HEK293 (cell line): ENCODE measurements around the gene ATAT1.

Experiments
- CTCF ChIA-PET: fragments of 350-600 bp; formaldehyde crosslinking; extraction: SDS; loops from one replicate; lab custom pipeline; 2021; ENCODE audit warnings: antibody characterized with exemption; lab: Yijun Ruan, JAX
- POLR2A ChIA-PET: fragments of 300-600 bp; formaldehyde crosslinking; extraction: SDS; loops from one replicate; lab custom pipeline; 2020; ENCODE audit warnings: antibody characterized with exemption, inconsistent platforms; lab: Yijun Ruan, JAX
- H3K27ac ChIP-seq: fragments of 200-500 bp; sonication (Bioruptor generic); 2 replicates; pipeline ENCODE4 v1.5.1; 2014; ENCODE audit warnings: low read depth, low read length, control low read depth, inconsistent platforms; ENCODE audit errors: extremely low read depth
- H3K36me3 ChIP-seq, 2 experiments: fragments of 200-500 bp in 1 of 2; sonication (Bioruptor generic) in 1 of 2; 1 replicate in 1 of 2; 2 replicates in 1 of 2; pipeline ENCODE4 v1.5.1; 2014 to 2017; ENCODE audit warnings: inconsistent platforms in 2 of 2, low read length in 2 of 2; ENCODE audit not compliant: control insufficient read depth in 2 of 2, insufficient read depth in 1 of 2
- H3K4me1 ChIP-seq: fragments of 200-500 bp; sonication (Bioruptor generic); 2 replicates; pipeline ENCODE4 v1.5.1; 2014; ENCODE audit warnings: mild to moderate bottlenecking, low read length, inconsistent platforms; ENCODE audit not compliant: control insufficient read depth, insufficient read depth
- H3K4me3 ChIP-seq: 2 replicates; pipeline ENCODE4 v1.5.1; 2011; ENCODE audit warnings: low read depth, mild to moderate bottlenecking, control low read depth, low read length, moderate library complexity
- H3K9me3 ChIP-seq: fragments of 200-500 bp; sonication (Bioruptor generic); 2 replicates; pipeline ENCODE4 v1.5.1; 2014; ENCODE audit warnings: low read depth, low read length, inconsistent platforms; ENCODE audit not compliant: control insufficient read depth, insufficient read depth
- EGR2 ChIP-seq: fragments of 450-650 bp; formaldehyde crosslinking; IDR thresholded peaks from 2 replicates; pipeline ENCODE4 v1.5.1; 2016; ENCODE audit warnings: low read depth, missing biosample characterization, missing genetic modification characterization
- FEZF1 ChIP-seq: fragments of 450-650 bp; formaldehyde crosslinking; IDR thresholded peaks from 2 replicates; pipeline ENCODE4 v1.5.1; 2016; ENCODE audit warnings: missing biosample characterization, missing genetic modification characterization
- GLI4 ChIP-seq: fragments of 450-650 bp; formaldehyde crosslinking; IDR thresholded peaks from 2 replicates; pipeline ENCODE4 v1.5.1; 2016; ENCODE audit warnings: missing biosample characterization, missing genetic modification characterization
- GLIS1 ChIP-seq: fragments of 450-650 bp; formaldehyde crosslinking; IDR thresholded peaks from 2 replicates; pipeline ENCODE4 v1.5.1; 2016; ENCODE audit warnings: missing biosample characterization, missing genetic modification characterization
- HOXC10 ChIP-seq: sonication (generic); formaldehyde crosslinking; IDR thresholded peaks from 2 replicates; pipeline ENCODE4 v1.8.1; 2023; ENCODE audit warnings: mild to moderate bottlenecking, missing genetic modification reagents
- TRIM28 ChIP-seq: IDR thresholded peaks from 2 replicates; pipeline ENCODE4 v1.6.1; 2011; ENCODE audit warnings: low read length, control low read depth, borderline replicate concordance
- ZBTB48 ChIP-seq: fragments of 450-650 bp; formaldehyde crosslinking; IDR thresholded peaks from 2 replicates; pipeline ENCODE4 v1.5.1; 2016; ENCODE audit warnings: missing biosample characterization, missing genetic modification characterization
- ZNF140 ChIP-seq: fragments of 450-650 bp; formaldehyde crosslinking; IDR thresholded peaks from 2 replicates; pipeline ENCODE4 v1.5.1; 2016; ENCODE audit warnings: missing biosample characterization, missing genetic modification characterization
- ZNF23 ChIP-seq: fragments of 450-650 bp; formaldehyde crosslinking; IDR thresholded peaks from 2 replicates; pipeline ENCODE4 v1.5.1; 2016; ENCODE audit warnings: missing biosample characterization, missing genetic modification characterization, borderline replicate concordance
- ZNF239 ChIP-seq: fragments of 450-650 bp; formaldehyde crosslinking; IDR thresholded peaks from 2 replicates; pipeline ENCODE4 v1.5.1; 2016; ENCODE audit warnings: missing biosample characterization, missing genetic modification characterization
- ZNF335 ChIP-seq: fragments of 450-650 bp; formaldehyde crosslinking; conservative IDR thresholded peaks from 2 replicates; pipeline ENCODE4 v1.5.1; 2016; ENCODE audit warnings: missing biosample characterization, missing genetic modification characterization
- ZNF394 ChIP-seq: fragments of 450-650 bp; formaldehyde crosslinking; IDR thresholded peaks from 2 replicates; pipeline ENCODE4 v1.5.1; 2016; ENCODE audit warnings: missing biosample characterization, missing genetic modification characterization, mild to moderate bottlenecking, moderate library complexity, borderline replicate concordance
- ZNF426 ChIP-seq: fragments of 450-650 bp; formaldehyde crosslinking; IDR thresholded peaks from 2 replicates; pipeline ENCODE4 v1.5.1; 2017; ENCODE audit warnings: missing biosample characterization, missing genetic modification characterization, mild to moderate bottlenecking, inconsistent platforms, moderate library complexity
- ZNF473 ChIP-seq: fragments of 450-650 bp; formaldehyde crosslinking; IDR thresholded peaks from 2 replicates; pipeline ENCODE4 v1.5.1; 2017; ENCODE audit warnings: missing biosample characterization, missing genetic modification characterization
- ZNF530 ChIP-seq: fragments of 450-650 bp; formaldehyde crosslinking; IDR thresholded peaks from 2 replicates; pipeline ENCODE4 v1.5.1; 2016; ENCODE audit warnings: low read depth, missing biosample characterization, missing genetic modification characterization
- ZNF544 ChIP-seq: fragments of 450-650 bp; formaldehyde crosslinking; IDR thresholded peaks from 2 replicates; pipeline ENCODE4 v1.5.0; 2017; ENCODE audit warnings: missing biosample characterization, missing genetic modification characterization
- ZNF626 ChIP-seq: fragments of 450-650 bp; sonication (Bioruptor Pico); formaldehyde crosslinking; IDR thresholded peaks from 2 replicates; pipeline ENCODE4 v1.5.1; 2018; ENCODE audit warnings: missing biosample characterization, missing genetic modification characterization, inconsistent platforms
- ZNF629 ChIP-seq: fragments of 450-650 bp; formaldehyde crosslinking; IDR thresholded peaks from 2 replicates; pipeline ENCODE4 v1.5.1; 2017; ENCODE audit warnings: missing biosample characterization, missing genetic modification characterization
- ZNF837 ChIP-seq: fragments of 450-650 bp; formaldehyde crosslinking; IDR thresholded peaks from 2 replicates; pipeline ENCODE4 v1.5.1; 2016; ENCODE audit warnings: missing biosample characterization, missing genetic modification characterization
- TF ChIP-seq, protein P1 (sequence below): fragments of 450-650 bp; formaldehyde crosslinking; optimal IDR thresholded peaks from 2 replicates; pipeline ENCODE3; 2016; ENCODE audit warnings: missing biosample characterization, mild to moderate bottlenecking, missing genetic modification characterization
- TF ChIP-seq, protein P2 (sequence below): fragments of 450-650 bp; formaldehyde crosslinking; IDR thresholded peaks from 2 replicates; pipeline ENCODE4 v1.5.1; 2016; ENCODE audit warnings: missing biosample characterization, missing genetic modification characterization
- TF ChIP-seq, protein P3 (sequence below): fragments of 450-650 bp; formaldehyde crosslinking; conservative IDR thresholded peaks from 2 replicates; pipeline ENCODE4 v1.5.1; 2016; ENCODE audit warnings: low read depth, missing biosample characterization, missing genetic modification characterization
- TF ChIP-seq, protein P4 (sequence below): fragments of 450-650 bp; formaldehyde crosslinking; IDR thresholded peaks from 2 replicates; pipeline ENCODE4 v1.5.1; 2016; ENCODE audit warnings: missing biosample characterization, missing genetic modification characterization
- TF ChIP-seq, protein P5 (sequence below): fragments of 450-650 bp; formaldehyde crosslinking; IDR thresholded peaks from 2 replicates; pipeline ENCODE4 v1.5.0; 2017; ENCODE audit warnings: missing biosample characterization, missing genetic modification characterization, borderline replicate concordance

The ATAT1 gene

DNA sequence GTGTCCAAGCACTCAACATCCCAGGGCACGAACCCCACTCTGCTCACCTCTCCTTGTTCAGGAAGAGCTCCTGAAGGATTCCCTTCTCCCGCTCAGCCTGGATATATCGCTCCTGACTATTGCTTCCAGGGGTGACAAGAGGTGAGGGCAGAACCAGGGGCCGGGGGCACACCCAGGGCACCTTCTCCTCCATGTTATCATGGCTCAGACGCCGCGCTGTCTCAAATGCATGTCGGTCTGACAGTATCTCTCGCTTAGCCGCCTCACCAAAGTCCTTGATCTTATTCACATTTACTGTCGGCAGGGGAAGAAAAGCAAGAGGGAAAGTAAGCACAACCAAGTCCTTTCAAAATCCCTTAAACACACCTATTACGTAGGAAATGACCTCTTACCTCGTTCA lies 22.7 kb upstream of the ATAT1 start (continued):
- TF ChIP-seq ZNF473 (tag by site-specific recombination): no peak
- TF ChIP-seq, protein P1, sequence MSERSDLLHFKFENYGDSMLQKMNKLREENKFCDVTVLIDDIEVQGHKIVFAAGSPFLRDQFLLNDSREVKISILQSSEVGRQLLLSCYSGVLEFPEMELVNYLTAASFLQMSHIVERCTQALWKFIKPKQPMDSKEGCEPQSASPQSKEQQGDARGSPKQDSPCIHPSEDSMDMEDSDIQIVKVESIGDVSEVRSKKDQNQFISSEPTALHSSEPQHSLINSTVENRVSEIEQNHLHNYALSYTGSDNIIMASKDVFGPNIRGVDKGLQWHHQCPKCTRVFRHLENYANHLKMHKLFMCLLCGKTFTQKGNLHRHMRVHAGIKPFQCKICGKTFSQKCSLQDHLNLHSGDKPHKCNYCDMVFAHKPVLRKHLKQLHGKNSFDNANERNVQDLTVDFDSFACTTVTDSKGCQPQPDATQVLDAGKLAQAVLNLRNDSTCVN (tag by site-specific recombination): no peak
- TF ChIP-seq EGR2 (tag by site-specific recombination): no peak
- no peak for TF ChIP-seq TRIM28
- TF ChIP-seq ZNF426 (tag by site-specific recombination): no peak
- TF ChIP-seq, protein P2, sequence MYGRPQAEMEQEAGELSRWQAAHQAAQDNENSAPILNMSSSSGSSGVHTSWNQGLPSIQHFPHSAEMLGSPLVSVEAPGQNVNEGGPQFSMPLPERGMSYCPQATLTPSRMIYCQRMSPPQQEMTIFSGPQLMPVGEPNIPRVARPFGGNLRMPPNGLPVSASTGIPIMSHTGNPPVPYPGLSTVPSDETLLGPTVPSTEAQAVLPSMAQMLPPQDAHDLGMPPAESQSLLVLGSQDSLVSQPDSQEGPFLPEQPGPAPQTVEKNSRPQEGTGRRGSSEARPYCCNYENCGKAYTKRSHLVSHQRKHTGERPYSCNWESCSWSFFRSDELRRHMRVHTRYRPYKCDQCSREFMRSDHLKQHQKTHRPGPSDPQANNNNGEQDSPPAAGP (tag by site-specific recombination): no peak

DNA sequence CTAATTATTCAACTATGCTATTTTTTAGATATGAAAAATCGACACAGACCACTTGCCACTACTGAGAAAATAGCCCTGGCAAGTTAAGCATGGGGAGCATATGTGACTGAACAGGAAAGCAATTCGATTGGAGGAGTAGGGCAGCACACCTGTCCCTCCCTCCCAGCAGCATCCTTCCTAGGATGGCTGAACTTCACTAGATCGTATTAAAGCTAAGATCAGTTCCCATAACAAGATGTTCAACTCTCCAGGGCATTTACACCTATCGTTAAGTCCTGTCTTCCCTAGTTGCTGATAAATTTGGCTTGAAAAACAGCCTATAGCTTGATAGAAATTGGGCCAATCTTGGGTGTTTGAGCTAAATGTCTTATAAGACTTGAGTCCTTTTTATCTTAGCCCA lies 16.6 kb upstream of the ATAT1 start:
- ChIA-PET POLR2A (interaction anchor here (0.9 to 1.9 kb wide), 5 partner anchors 11 to 63 kb away, joined by 3 to 25 read pairs (median 4); partner anchors contain the start of gene DHX16), CTCF (interaction anchor here (0.6 to 1.6 kb wide), 9 partner anchors 12 to 127 kb away, joined by 3 to 28 read pairs (median 3); no protein-coding TSS in a partner anchor)

More for the DNA sequence above, 16.6 kb upstream of the ATAT1 start:
- no peak overlapping the region for H3K27ac ChIP-seq
- TF ChIP-seq ZNF23 (tag by site-specific recombination): no peak
- no peak for TF ChIP-seq ZNF140
- TF ChIP-seq HOXC10 (CRISPR knock-in tag): no peak
- TF ChIP-seq, protein P3, sequence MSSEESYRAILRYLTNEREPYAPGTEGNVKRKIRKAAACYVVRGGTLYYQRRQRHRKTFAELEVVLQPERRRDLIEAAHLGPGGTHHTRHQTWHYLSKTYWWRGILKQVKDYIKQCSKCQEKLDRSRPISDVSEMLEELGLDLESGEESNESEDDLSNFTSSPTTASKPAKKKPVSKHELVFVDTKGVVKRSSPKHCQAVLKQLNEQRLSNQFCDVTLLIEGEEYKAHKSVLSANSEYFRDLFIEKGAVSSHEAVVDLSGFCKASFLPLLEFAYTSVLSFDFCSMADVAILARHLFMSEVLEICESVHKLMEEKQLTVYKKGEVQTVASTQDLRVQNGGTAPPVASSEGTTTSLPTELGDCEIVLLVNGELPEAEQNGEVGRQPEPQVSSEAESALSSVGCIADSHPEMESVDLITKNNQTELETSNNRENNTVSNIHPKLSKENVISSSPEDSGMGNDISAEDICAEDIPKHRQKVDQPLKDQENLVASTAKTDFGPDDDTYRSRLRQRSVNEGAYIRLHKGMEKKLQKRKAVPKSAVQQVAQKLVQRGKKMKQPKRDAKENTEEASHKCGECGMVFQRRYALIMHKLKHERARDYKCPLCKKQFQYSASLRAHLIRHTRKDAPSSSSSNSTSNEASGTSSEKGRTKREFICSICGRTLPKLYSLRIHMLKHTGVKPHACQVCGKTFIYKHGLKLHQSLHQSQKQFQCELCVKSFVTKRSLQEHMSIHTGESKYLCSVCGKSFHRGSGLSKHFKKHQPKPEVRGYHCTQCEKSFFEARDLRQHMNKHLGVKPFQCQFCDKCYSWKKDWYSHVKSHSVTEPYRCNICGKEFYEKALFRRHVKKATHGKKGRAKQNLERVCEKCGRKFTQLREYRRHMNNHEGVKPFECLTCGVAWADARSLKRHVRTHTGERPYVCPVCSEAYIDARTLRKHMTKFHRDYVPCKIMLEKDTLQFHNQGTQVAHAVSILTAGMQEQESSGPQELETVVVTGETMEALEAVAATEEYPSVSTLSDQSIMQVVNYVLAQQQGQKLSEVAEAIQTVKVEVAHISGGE (tag by site-specific recombination): no peak
- TF ChIP-seq ZNF335 (tag by site-specific recombination): no peak
- TF ChIP-seq ZBTB48 (tag by site-specific recombination): no peak
- no peak for TF ChIP-seq ZNF626
- TF ChIP-seq, protein P4, sequence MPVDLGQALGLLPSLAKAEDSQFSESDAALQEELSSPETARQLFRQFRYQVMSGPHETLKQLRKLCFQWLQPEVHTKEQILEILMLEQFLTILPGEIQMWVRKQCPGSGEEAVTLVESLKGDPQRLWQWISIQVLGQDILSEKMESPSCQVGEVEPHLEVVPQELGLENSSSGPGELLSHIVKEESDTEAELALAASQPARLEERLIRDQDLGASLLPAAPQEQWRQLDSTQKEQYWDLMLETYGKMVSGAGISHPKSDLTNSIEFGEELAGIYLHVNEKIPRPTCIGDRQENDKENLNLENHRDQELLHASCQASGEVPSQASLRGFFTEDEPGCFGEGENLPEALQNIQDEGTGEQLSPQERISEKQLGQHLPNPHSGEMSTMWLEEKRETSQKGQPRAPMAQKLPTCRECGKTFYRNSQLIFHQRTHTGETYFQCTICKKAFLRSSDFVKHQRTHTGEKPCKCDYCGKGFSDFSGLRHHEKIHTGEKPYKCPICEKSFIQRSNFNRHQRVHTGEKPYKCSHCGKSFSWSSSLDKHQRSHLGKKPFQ (tag by site-specific recombination): no peak
- TF ChIP-seq ZNF629 (tag by site-specific recombination): no peak
- no peak for TF ChIP-seq ZNF837
- TF ChIP-seq FEZF1: no peak
- TF ChIP-seq ZNF544 (tag by site-specific recombination): no peak
- no peak for TF ChIP-seq GLI4 (tag by site-specific recombination)
- no peak for TF ChIP-seq ZNF530 (tag by site-specific recombination)
- TF ChIP-seq ZNF239 (tag by site-specific recombination): no peak
- TF ChIP-seq GLIS1: no peak
- TF ChIP-seq, protein P5, sequence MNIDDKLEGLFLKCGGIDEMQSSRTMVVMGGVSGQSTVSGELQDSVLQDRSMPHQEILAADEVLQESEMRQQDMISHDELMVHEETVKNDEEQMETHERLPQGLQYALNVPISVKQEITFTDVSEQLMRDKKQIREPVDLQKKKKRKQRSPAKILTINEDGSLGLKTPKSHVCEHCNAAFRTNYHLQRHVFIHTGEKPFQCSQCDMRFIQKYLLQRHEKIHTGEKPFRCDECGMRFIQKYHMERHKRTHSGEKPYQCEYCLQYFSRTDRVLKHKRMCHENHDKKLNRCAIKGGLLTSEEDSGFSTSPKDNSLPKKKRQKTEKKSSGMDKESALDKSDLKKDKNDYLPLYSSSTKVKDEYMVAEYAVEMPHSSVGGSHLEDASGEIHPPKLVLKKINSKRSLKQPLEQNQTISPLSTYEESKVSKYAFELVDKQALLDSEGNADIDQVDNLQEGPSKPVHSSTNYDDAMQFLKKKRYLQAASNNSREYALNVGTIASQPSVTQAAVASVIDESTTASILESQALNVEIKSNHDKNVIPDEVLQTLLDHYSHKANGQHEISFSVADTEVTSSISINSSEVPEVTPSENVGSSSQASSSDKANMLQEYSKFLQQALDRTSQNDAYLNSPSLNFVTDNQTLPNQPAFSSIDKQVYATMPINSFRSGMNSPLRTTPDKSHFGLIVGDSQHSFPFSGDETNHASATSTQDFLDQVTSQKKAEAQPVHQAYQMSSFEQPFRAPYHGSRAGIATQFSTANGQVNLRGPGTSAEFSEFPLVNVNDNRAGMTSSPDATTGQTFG (tag by site-specific recombination): no peak
- no peak for TF ChIP-seq ZNF394
- H3K4me3 ChIP-seq: no peak overlapping the region
- peaks cover 43 to 65% of the 10 kb centered on the region in 2 experiments for H3K36me3 ChIP-seq
- H3K4me1 ChIP-seq: peaks cover 18% of the 10 kb centered on the region
- H3K9me3 ChIP-seq: no peaks in the 10 kb centered on the region
